NOMO-1 (cell line): Measurements from ENCODE around the gene ITGA4.
A peak's percentile ranks its signal among the peaks of the same experiment; 100 is the strongest.
"Not testable (repeated sequence)": the region's sequence is repeated elsewhere in the genome, so short reads cannot be mapped to it uniquely, and the experiment has no call there.

ENCODE experiments used
- DNase-seq, 2 experiments: peaks; one replicate each; lab custom pipeline; 2025; ENCODE audit not compliant: unreplicated experiment in 2 of 2; lab: John Stamatoyannopoulos, UW

The ITGA4 gene

DNA sequence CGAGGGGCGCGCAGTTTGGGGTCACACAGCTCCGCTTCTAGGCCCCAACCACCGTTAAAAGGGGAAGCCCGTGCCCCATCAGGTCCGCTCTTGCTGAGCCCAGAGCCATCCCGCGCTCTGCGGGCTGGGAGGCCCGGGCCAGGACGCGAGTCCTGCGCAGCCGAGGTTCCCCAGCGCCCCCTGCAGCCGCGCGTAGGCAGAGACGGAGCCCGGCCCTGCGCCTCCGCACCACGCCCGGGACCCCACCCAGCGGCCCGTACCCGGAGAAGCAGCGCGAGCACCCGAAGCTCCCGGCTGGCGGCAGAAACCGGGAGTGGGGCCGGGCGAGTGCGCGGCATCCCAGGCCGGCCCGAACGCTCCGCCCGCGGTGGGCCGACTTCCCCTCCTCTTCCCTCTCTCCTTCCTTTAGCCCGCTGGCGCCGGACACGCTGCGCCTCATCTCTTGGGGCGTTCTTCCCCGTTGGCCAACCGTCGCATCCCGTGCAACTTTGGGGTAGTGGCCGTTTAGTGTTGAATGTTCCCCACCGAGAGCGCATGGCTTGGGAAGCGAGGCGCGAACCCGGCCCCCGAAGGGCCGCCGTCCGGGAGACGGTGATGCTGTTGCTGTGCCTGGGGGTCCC is at the start of gene ITGA4:
ITGA4 (plus strand) TSS at position 266 of the 620 bp plus-strand sequence; CDS start at position 535, 269 bp downstream.
- peak; percentile 72 to 87 for DNase-seq

DNA sequence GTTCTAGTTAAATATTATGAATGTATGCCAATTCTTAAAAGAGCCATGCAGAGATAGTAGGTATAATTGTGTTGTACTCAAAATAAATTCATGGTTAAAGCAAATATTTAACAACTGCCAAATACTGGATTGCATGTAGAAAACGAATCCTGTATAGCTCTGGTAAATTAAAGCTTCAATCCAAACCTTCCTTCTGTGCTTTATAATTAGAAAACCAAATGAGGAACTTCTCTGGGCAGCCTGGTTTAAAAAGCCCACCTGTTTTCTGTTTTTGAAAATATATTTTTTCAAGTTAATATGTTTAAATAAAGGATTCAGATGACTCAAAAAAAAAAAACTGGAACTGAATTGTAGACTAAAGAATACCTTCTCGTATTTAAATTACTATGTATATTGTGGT is 48.3 kb upstream of the ITGA4 start:
- peak in 1 of 2 experiments; percentile 4 for DNase-seq

DNA sequence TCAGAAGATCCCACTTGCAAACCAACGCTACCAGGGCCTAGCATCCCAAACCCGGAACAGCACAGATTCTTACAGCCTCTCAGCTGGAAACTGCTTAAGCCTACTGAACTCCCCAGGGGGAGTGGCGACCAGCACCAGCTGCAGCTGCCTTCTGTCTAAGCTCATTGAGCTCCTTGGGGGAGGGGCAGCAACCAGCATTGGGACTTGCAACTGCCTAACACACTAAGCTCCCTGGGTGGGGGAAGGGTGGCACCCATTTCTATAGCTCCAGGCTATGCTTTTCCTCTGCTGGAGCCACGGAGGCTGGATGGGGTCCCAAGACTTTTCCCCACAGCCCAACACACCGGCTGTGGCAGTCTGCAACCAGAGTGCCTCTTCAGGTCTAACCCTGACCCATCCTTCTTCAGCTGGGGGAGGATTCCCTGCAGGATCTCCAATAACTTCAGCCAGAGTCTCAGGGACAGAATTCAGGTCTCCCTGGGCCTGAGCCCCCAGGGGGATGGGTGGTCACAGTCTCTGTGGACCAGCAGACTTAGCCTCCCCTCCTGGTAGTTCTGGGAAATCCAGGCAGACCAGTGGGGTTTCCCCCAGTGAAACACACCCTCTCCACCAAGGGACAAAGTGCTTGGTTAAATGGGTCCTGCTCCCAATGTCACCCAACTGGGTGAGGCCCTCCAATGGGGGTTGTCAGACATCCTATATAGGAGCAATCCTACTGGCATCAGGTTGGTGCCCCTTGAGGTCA is 45.9 kb upstream of the ITGA4 start:
- DNase-seq: no peak

DNA sequence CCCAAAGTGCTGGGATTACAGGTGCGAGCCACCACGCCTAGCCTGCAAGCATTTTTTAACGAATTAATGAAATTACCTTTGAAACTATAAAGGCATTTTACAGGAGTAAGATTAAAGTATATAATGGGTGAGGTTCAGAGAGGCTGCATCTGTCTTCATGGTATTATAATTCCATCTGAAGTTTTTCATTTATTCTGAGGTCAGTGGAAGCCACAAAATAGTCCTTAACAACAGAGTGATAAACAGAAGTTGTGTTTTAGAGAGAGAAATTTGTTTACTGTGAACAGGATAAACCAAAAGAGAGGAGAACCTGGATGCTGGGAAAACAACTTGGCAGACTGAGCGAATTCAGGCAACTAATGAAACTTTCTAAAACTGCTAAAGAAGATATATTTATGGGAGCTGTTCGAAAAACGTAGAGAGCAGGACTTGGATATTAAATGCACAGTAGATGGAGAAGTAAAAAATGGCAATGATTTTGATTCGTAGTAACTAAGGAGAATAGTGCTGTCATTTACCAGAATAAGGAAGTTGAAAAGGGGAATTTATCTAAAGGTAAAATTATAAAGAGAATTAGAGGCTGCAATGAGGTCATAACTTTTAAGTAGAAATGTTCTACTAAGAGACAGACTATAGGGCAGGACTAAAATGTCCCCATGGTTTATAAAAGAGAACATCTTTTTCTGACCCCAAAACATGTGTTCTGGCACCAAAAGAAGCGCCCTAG is 37.9 kb upstream of the ITGA4 start:
- peak in 1 of 2 experiments; percentile 78 for DNase-seq

DNA sequence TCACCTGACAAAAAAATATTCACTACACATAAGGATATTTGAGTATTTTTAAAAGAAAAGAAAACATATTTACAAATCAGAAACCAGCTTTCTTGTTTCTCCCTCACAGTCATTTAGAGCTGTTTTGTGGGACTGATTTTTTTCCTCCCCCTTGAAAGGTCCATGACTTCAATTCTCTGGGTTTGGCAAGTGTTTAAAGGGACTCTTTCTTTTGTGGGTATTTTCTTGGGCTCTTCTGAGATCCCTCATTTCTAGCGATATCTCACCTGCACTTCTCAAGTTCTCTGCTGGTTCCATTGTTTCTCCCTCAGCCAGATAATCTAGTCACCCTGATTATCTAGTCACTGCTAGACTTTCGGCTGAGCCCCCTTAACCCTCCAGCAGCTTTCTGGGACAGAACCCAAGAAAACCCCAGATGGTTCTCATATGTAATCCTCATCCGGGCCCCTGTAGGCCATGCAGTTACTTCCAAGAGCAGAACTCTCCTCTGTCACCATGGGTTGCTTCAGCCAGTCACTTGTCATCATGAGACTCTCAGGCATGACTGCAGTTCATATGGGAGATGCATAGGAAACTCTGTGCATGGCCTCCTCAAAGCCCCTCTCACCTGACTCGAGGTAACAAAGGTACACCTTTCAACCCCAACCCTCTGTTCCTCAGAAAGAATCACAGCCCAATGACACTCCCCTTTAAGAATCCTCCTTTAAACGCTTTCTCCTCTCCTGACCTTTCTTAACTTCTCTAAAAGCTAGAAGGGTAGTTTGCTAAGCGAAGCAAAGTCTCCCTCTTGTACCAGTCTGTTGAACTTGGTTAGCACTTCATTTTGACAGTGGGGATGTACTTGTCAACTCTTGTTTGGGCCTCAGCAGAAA is 36.7 kb upstream of the ITGA4 start:
- no peak for DNase-seq

DNA sequence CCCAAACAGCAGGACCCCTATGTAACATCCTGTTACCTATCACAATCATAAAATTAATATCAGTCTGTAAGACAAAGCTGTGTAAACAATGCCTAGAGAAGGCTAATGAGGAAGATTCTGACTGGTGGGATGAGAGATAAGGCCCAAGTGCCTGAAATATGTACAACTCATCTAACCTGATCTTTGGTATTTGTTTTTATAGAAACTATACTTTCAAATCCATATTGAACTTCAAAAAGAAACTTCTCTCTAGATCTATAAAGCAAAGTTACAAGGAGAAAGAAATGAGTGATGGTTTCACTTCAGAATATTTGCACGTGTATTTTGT is 36.1 kb upstream of the ITGA4 start:
- DNase-seq: no peak

DNA sequence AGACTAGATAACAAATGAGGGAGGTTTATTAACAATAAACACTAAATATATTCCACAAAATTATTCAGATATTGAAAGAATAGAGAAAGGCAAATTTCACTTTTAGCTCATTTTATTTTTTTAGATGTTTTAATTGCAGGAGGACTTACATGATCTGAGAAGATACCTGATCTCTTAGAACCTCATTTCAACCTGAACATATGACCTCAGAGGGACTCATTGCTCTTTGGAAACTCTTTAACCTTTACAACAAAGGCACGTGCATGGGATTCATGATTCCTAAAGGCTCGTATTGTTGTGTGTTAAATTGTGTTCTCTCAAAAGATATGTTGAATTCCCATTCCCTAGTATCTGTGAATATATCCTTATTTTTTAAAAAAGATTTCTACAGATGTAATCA is 35.7 kb upstream of the ITGA4 start:
- no peak for DNase-seq

DNA sequence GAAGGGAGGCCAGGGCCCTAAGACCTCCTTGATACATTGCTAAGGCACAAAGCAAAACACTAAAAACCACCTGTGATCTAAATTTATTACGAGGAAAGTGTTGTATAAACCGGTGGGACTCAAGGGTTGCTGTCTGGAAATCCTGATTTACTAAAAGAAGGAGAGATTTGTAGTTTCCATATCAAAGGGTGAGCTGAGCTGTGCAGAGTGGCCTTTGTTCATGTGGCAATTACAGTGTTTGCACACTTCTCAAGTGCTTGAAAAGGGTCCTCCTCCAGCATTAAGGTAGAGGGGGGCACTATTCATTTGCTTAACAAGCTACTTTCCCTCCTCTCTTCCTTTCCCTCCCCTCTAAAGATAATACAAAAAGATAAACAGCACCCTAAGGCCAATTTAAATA is 30.5 kb upstream of the ITGA4 start:
- DNase-seq: no peak

DNA sequence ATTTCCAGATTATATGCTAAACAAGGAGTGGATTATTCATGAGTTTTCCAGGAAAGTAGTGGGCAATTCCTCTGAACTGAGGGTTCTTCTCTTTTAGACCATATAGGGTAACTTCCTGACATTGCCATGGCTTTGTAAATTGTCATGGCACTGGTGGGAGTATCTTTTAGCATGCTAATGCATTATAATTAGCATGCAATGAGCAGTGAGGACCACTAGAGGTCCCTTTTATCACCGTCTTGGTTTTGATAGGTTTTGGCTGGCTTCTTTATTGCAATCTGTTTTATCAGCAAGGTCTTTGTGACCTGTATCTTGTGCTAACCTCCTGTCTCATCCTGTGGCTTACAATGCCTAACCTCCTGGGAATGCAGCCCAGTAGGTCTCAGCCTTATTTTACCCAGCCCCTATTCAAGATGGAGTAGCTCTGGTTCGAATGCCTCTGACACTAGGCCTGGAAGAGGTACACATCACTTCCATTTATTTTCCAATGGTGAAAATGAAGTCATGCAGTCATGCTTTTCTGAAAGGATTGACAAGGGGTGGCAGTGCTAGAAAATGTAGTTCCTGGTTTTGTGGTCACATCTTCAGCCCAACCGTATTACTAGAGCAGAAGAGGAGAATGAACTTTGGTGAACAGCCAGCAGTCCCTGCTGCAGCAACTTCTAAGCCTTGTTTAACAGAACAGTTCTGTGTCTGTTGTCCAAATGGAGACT is 26.6 kb upstream of the ITGA4 start:
- peak; percentile 64 to 79 for DNase-seq

DNA sequence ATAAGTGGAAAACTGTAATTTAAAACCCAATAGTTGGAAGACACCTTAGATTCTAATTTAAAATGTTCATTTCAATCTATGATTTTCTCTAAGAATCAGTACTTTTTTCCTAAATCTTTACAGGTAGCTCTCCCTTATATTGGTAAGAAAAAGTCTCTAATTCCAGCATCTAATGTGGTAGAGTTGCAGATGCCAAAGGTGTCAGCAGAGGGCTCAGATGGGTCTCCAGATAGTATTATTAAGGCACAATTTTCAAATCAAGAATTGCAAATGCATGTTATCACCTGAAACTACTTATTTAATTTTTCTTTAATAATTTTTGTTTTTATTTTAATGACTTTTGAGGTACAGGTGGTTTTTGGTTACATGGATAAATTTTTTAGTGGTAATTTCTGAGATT is 25.5 kb upstream of the ITGA4 start:
- no peak for DNase-seq

DNA sequence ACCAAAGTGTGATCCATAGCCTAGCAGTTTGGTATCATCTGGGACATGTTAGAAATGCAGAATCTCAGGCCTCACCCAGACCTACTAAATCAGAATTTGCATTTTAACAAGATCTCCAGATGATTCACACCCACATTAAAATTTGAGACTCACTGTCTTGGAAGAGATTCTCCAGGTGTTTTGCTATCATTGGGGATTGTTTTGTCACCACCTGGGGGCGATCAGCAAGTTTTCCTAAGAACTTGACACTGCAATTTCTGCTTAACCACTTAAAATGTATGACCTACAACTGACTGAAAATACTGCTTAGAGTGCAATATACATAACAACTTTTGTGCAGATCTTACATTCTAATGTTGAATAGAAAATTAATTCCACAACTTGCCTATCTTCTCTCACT is 18.9 kb upstream of the ITGA4 start:
- no peak for DNase-seq

DNA sequence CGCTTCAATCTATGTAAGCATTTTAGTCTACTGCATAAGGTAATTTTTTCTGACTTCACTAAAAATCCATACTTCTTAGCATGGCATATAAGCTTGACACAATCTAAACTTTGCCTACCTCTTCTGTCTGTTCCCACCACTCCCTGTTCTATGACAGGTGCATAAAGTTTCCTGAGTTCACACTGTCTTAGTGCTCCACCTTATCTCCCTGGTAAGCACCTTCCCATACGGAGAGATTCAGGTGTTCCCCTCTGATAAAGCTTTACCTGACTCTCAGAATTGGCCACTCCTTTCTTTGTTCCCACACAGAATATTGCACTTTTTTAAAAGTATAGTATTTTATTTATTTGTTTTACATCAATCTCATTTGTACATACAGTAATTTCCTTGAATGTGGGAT is 16.8 kb upstream of the ITGA4 start:
- no peak for DNase-seq

DNA sequence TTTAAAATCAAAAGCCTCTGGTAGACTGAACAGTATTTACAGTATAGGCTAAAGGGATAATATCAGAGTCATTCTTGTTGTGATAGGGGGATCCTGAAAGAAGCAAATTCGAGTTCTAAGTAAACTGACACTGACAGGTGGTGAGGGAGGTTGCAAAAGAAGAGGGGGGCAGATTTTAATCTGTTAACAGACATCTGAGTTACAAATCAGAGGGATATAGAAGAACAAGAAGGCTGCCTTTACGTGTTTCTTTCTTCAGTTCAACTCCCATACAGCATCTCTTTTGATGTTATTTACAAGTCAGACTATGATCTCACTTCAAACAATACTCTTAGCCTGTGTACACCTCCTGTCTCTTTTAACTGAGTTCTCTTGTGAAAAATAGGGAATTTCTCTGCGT is 16.3 kb upstream of the ITGA4 start:
- no peak for DNase-seq

DNA sequence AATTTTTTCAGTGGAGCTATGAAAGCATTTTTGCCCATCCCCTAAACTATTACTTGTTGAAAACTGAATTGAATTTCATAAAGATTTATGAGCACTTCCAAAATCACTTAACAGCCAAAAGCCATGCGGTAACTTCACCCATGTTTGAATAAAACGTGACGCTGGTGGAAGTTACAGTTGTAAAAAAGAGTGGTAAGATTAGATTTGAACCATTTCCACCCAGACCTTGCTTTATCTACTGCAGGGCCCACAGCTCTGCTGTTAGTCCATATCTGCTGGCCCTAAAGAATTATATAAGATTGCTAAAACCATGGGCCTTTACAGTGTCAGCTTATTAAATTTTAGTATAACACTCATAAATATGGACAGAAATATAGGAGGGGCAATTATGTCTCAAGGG is 15.5 kb upstream of the ITGA4 start:
- no peak for DNase-seq

DNA sequence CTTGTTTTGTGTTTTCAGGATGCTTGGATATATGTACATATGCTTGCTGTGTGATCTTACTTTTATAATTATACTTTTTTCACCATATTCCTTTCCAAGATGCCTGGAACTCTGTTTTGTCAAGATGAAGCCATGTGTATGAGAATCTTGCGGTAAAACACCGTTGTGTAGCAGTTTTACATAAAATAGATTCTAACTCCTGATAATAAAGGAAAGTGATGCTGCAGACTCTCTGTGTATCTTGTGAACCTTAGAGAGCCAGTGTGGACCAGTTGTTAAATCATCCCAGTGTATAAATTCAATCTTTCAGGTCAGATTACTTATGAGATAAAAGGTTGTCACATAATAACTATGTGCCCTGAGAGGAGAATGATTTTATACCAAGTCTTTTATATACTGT is 12.5 kb upstream of the ITGA4 start:
- DNase-seq: no peak

DNA sequence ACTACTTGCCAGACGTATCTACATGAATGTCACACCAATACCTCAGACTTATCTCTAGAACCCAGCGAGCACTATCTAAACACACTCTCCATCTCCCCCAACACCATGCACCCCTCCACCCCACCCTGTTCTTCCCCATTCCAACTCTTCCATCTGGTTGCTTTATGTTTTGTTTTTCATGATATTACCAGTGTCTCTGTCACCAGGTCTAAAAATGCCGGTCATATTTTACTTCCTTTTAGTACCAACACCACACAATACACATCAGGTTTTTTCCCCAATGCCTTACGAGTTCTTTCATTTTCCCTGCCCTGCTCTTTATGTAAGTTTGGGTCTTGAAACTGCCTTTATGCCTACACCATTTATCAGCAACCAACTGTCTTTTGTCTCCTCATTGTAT is 10.2 kb upstream of the ITGA4 start:
- DNase-seq: no peak

DNA sequence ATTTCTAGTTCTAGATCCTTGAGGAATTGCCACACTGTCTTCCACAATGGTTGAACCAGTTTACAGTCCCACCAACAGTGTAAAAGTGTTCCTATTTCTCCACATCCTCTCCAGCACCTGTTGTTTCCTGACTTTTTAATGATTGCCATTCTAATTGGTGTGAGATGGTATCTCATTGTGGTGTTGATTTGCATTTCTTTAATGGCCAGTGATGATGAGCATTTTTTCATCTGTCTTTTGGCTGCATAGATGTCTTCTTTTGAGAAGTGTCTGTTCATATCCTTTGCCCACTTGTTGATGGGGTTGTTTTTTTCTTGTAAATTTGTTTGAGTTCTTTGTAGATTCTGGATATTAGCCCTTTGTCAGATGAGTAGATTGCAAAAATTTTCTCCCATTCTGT is 7.9 kb upstream of the ITGA4 start:
- not testable (repeated sequence) for DNase-seq

DNA sequence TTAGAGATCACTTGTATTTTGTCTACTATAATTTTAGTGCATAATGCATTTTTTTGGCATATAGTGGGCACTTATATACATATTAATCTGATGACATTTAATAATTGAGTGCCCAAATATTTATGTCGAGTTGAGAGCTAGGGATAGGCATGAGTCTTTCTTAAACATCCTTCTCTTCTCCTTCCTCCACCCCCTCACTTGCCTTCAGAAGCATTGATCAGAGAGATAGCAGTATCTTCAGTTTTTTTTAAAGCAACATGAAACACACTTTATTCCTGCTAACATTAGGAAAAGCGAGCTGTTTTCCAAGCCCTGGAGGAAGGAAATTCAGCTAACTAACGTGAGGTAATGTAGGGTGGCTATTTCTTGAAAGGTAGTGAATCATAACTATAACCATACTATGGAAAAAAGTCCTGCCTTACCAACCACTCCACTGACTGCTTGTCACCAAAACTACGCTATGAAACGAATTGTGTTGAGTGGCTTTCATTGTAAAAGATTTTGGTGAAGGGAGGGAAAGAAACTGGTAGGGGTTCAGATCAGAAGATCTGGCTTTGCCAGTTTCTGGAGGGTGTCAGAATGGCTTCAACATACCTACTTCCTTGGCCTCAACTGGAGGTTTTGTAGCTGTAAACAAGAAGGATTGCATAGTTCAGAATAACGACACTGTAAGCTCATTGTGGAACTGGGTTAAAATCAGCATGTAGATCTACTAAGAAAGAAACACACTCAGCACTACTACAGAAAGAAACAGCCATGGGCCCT is 2.3 kb upstream of the ITGA4 start:
- no peak for DNase-seq

DNA sequence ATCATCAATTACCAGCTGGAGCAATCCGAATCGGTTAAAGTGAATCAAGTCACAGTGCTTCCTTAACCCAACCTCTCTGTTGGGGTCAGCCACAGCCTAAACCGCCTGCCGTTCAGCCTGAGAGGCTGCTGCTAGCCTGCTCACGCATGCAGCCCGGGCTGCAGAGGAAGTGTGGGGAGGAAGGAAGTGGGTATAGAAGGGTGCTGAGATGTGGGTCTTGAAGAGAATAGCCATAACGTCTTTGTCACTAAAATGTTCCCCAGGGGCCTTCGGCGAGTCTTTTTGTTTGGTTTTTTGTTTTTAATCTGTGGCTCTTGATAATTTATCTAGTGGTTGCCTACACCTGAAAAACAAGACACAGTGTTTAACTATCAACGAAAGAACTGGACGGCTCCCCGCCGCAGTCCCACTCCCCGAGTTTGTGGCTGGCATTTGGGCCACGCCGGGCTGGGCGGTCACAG is 496 bp upstream of the ITGA4 start:
- DNase-seq: peak; percentile 90 to 92
